Kidney (tissue), 14 donors: ENCODE measurements around the gene C1orf210. TPM values are rescaled to one million over a fixed set of nuclear protein-coding genes. Genes with fewer than 3 reads are reported as not detected.
A peak's percentile ranks its signal among the peaks of the same experiment; 100 is the strongest.

Source experiments
- DNase-seq, 5 donors: peaks; one replicate each; pipeline ENCODE4 v3.0.0-alpha.2; 2013 to 2020
- FAIRE-seq: peaks from 2 replicates; lab custom pipeline; 2012; peaks lifted over from hg19 to GRCh38; lab: Jason Lieb, UNC
- H3K27ac ChIP-seq, 2 donors: one replicate each; pipeline ENCODE4 v1.7.0; 2013; ENCODE audit warnings: low read depth in 2 of 2, low read length in 2 of 2, inconsistent platforms in 1 of 2
- H3K27me3 ChIP-seq: one replicate; pipeline ENCODE4 v1.7.1; 2013; ENCODE audit warnings: low read length, inconsistent platforms; ENCODE audit not compliant: control insufficient read depth, insufficient read depth
- H3K36me3 ChIP-seq, 3 donors: one replicate each; pipeline versions ENCODE4 v1.7.0 to v1.7.1; 2013; ENCODE audit warnings: low read length in 3 of 3, control low read depth in 1 of 3, inconsistent platforms in 1 of 3; ENCODE audit not compliant: insufficient read depth in 3 of 3, control insufficient read depth in 2 of 3
- H3K4me1 ChIP-seq, 3 donors: one replicate each; pipeline versions ENCODE4 v1.7.0 to v1.7.1; 2013; ENCODE audit warnings: low read length in 3 of 3, inconsistent platforms in 1 of 3, low read depth in 1 of 3; ENCODE audit not compliant: control insufficient read depth in 2 of 3, insufficient read depth in 2 of 3
- H3K4me3 ChIP-seq, 3 donors: one replicate each; pipeline versions ENCODE4 v1.7.0 to v1.8.1; 2013; ENCODE audit warnings: low read length in 3 of 3, control low read depth in 1 of 3, inconsistent platforms in 1 of 3
- H3K9ac ChIP-seq, 3 donors: one replicate each; pipeline versions ENCODE4 v1.7.0 to v1.7.1; 2013; ENCODE audit warnings: low read length in 3 of 3, control low read depth in 1 of 3, inconsistent platforms in 1 of 3
- H3K9me3 ChIP-seq, 3 donors: one replicate each; pipeline versions ENCODE4 v1.7.0 to v1.7.1; 2013; ENCODE audit warnings: low read length in 3 of 3, control low read depth in 1 of 3, inconsistent platforms in 1 of 3; ENCODE audit not compliant: control insufficient read depth in 2 of 3, insufficient read depth in 1 of 3
- intact Hi-C: fragments of 100-400 bp; cut with DNase I; formaldehyde crosslinking; loops from one replicate; pipeline ENCODE4 v1.11.1; 2022
- polyA plus RNA-seq: library from polyadenylated mRNA; stranded (reverse); fragments of 350-450 nt; fragmentation: Illumina TruSeq; extraction: RNeasy Lipid Tissue Mini Kit (QIAGEN cat#74804); gene quantifications from one replicate; pipeline ENCODE4 v1.2.3, GENCODE V29; 2014; ENCODE audit warnings: low read depth, low replicate concordance; ENCODE audit not compliant: insufficient read depth
- total RNA-seq: library from RNA; stranded (reverse); fragmentation: NEBNext Ultra II Directional; extraction: Animal tissue kit (Norgen Biotek cat#: 25700); gene quantifications from one replicate; pipeline ENCODE4 v1.2.1, GENCODE V29; 2021
- TF ChIP-seq, protein P1 (sequence below): IDR thresholded peaks from 3 replicates; pipeline ENCODE4 v1.5.1; 2012; ENCODE audit warnings: mild to moderate bottlenecking, moderate library complexity, borderline replicate concordance; ENCODE audit not compliant: insufficient read depth; ENCODE audit errors: extremely low read depth
- donor health status: control.
- donor health status: control.
- donor health status: control.
- donor health status: control.
- donor health status: control.
- donor health status: DM: yes; HTN: yes; CAD: no.
- donor health status: Normal renal cell carcinoma (clear cell type).

The C1orf210 gene
- total and polyA plus RNA-seq, 2 donors from 2014 or later, result 21.1 to 33.3 TPM

DNA sequence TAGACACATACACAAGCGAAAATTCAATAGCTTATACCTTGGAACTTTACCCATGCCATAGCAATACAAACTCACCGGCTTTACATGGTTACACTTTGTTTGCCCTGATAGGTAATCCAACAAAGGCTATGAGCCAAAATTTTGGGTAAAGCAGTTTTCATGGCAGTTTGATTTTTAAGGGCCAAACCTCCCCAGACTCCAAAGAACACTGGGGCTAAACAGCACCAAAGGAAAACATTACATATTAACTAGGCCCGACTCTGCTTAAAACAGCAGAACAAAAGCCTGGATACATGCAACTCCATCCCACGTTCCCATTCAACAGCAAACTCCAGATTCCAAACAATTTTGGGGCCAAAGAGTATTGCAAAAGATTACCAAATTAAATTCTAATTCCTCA lies 19.9 kb downstream of the C1orf210 start:
- no peaks in the 10 kb centered on the region for H3K27me3 ChIP-seq
- peak overlapping the region in 1 of 2 donors; percentile 23 for H3K27ac ChIP-seq
- DNase-seq, result no peak
- intact Hi-C loops, result no loop called here
- H3K36me3 ChIP-seq, result no peaks in the 10 kb centered on the region
- H3K9ac ChIP-seq, result no peak overlapping the region
- TF ChIP-seq, protein P1, sequence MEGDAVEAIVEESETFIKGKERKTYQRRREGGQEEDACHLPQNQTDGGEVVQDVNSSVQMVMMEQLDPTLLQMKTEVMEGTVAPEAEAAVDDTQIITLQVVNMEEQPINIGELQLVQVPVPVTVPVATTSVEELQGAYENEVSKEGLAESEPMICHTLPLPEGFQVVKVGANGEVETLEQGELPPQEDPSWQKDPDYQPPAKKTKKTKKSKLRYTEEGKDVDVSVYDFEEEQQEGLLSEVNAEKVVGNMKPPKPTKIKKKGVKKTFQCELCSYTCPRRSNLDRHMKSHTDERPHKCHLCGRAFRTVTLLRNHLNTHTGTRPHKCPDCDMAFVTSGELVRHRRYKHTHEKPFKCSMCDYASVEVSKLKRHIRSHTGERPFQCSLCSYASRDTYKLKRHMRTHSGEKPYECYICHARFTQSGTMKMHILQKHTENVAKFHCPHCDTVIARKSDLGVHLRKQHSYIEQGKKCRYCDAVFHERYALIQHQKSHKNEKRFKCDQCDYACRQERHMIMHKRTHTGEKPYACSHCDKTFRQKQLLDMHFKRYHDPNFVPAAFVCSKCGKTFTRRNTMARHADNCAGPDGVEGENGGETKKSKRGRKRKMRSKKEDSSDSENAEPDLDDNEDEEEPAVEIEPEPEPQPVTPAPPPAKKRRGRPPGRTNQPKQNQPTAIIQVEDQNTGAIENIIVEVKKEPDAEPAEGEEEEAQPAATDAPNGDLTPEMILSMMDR, result no peak
- FAIRE-seq, result no peak
- H3K9me3 ChIP-seq, result no peaks in the 10 kb centered on the region
- no peak overlapping the region for H3K4me3 ChIP-seq
- peaks cover 0 to 10% (median 7%) of the 10 kb centered on the region in 3 donors for H3K4me1 ChIP-seq

DNA sequence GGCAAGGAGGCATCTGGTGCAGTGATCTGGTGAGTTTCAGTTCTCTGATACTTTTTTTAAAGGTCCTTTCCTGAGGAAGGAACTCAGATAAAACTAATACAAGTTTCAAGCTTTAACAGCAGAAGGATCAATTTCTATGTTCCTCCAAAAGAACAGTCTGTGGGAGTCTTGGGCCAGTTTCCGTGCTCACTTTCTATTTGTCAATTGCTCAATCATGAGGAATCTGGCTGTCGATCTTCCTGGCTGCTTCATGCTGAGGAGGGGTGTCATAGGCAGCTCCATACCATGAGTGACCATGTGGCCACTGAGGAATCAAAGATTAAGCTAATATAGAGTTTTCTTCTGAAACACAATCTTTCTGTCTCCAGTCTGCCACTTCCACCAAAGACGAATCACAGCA lies 27.0 kb downstream of the C1orf210 start:
- H3K9me3 ChIP-seq, result no peaks in the 10 kb centered on the region
- intact Hi-C loops, result no loop called here
- H3K27me3 ChIP-seq, result no peaks in the 10 kb centered on the region
- H3K4me1 ChIP-seq, result peaks cover 0 to 6% (median 5%) of the 10 kb centered on the region in 3 donors
- H3K9ac ChIP-seq, result no peak overlapping the region
- FAIRE-seq (no peak), DNase-seq (no peak)
- H3K4me3 ChIP-seq, result no peak overlapping the region
- TF ChIP-seq, protein P1, result no peak
- no peaks in the 10 kb centered on the region for H3K36me3 ChIP-seq
- no peak overlapping the region for H3K27ac ChIP-seq

DNA sequence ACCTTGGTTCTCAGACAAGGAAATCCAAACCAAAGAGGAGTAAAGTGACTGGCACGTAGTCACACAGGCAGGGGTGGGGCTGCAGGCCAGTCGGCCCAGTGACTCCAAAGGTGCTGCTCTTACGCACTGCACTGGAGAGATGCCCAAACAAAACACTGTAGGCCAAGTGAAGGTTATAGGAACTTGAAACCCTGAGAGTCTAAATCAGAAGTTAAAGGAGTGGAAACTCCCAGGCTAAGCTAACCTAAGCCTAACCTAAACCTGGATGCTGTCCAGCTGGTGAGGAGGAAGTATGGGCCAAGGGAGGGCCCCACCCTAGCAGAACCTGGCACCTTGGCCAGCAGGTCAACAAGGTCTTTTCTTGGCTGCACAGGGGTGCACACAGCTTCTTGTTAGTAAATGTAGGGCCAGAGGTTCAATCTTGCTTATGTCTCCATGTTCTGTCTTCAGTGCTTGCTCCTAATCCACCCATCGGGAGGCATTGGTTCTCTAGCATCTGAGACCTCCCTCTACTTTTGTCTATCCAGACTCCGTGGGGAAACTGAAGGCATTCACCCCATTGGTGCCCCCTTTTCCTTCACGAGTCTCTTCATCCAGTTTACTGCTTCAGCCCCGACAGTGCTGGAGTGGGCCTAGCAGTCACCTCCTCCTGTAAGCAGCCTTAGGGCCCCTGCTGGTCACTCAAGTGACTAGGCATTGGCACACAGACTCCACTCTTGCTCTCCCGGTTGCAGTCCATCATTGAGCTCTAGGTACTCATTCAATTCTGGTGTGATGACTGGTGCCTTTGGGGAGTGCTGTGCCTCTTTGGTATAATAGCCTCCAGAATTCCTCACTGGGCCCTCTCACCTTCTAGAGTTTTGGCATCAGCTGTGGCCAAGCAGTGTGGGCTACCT lies 28.5 kb downstream of the C1orf210 start:
- peak in 1 of 5 donors; percentile 73 for DNase-seq
- Histone ChIP-seq H3K4me3 (no peak overlapping the region), H3K4me1 (peaks cover 0 to 6% (median 5%) of the 10 kb centered on the region in 3 donors), H3K36me3 (no peaks in the 10 kb centered on the region), H3K27ac (peak overlapping the region; percentile 6 to 62), H3K9me3 (no peaks in the 10 kb centered on the region), H3K27me3 (no peaks in the 10 kb centered on the region), H3K9ac (no peak overlapping the region)
- TF ChIP-seq, protein P1, result no peak
- FAIRE-seq, result no peak
- intact Hi-C loops, result no loop called here
